ENCODE data around the gene MRGPRG. TPM values are rescaled to one million over a fixed set of nuclear protein-coding genes. Genes with fewer than 3 reads are reported as not detected.
A peak's percentile ranks its signal among the peaks of the same experiment; 100 is the strongest.
"Not testable (repeated sequence)": the region's sequence is repeated elsewhere in the genome, so short reads cannot be mapped to it uniquely, and the experiment has no call there.

Gene MRGPRG
- total RNA-seq, 1 donor from 2014 or later: not detected

DNA sequence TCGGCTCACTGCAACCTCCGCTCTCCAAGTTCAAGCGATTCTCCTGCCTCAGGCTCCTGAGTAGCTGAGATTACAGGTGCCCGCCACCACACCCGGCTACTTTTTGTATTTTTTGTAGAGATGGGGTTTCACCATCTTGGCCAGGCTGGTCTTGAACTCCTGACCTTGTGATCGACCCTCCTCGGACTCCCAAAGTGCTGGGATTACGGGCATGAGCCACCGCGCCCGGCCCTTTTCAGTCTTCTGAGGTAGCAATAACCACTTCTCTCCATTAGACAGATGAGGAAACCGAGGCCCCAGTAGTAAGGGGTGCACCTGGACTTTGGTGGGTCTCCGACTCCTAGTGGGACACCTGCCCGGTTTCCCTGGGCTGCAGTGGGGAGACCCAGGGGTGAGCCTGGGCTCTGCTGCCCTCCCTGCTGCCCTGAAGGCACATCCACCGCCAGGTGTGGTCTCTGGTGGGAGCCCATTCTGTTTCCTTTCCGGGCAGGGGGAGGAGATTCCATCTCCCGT lies 49.8 kb downstream of the MRGPRG start:
- ATAC-seq; intact Hi-C loops (cut with DNase I): not testable (repeated sequence)
- peak; percentile 32 for DNase-seq (ENCODE audit: missing footprints)

Other genes with a start within 250 kb of the MRGPRG start
- 168 TPM for gene NAP1L4, start 226.5 kb downstream of the MRGPRG start, total RNA-seq
- gene CARS1, start 161.4 kb downstream of the MRGPRG start, total RNA-seq: 17.2 TPM
- gene OSBPL5, start 53.5 kb downstream of the MRGPRG start, total RNA-seq: 18.4 TPM
- gene MRGPRE, start 13.6 kb upstream of the MRGPRG start, total RNA-seq: not detected
- 9.1 TPM for gene ZNF195, start 160.3 kb upstream of the MRGPRG start, total RNA-seq

All from Right ventricle myocardium inferior (tissue), 1 donor.